HUES6 (cell line): Measurements from ENCODE around the gene CD1D.
"Not testable (repeated sequence)": the region's sequence is repeated elsewhere in the genome, so short reads cannot be mapped to it uniquely, and the experiment has no call there.

Experiments
- H3K27ac ChIP-seq: 2 replicates; pipeline ENCODE4 v1.7.0; 2013; ENCODE audit warnings: low read depth, mild to moderate bottlenecking, low read length, inconsistent platforms
- H3K27me3 ChIP-seq: 2 replicates; pipeline ENCODE4 v1.6.1; 2013; ENCODE audit warnings: low read length; ENCODE audit not compliant: control insufficient read depth, insufficient read depth
- H3K36me3 ChIP-seq: 2 replicates; pipeline ENCODE4 v1.6.1; 2013; ENCODE audit warnings: low read length; ENCODE audit not compliant: control insufficient read depth, insufficient read depth
- H3K4me1 ChIP-seq: 2 replicates; pipeline ENCODE4 v1.6.1; 2013; ENCODE audit warnings: low read length; ENCODE audit not compliant: control insufficient read depth, insufficient read depth
- H3K4me3 ChIP-seq: 2 replicates; pipeline ENCODE4 v1.5.1; 2013; ENCODE audit warnings: low read depth, low read length
- H3K9ac ChIP-seq: one replicate; pipeline ENCODE4 v1.6.1; 2013; ENCODE audit warnings: mild to moderate bottlenecking, low read length
- H3K9me3 ChIP-seq: 2 replicates; pipeline ENCODE4 v1.6.1; 2013; ENCODE audit warnings: low read depth, low read length; ENCODE audit not compliant: control insufficient read depth, insufficient read depth

Gene CD1D

DNA sequence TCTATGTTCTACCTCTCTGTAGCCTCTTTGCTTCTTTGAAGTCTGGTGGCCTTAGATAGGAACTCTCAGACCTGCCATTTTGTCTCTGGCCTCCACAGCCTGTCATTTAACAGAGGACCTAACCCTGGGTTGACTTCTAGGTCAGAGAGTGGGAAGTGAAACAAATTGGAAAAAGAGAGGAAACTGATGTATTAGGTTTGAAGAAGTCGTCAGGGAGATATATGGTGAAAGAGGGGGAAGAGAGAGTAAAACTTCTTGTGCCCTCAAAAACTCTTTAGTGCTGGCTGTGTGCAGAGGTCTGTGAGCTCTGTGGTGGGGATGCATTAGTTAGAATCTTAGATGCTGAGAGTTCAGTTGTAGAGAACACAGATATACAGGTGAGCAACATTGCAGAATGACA lies 30.2 kb upstream of the CD1D start:
- Histone ChIP-seq H3K9ac (no peak overlapping the region), H3K4me3 (no peak overlapping the region)

DNA sequence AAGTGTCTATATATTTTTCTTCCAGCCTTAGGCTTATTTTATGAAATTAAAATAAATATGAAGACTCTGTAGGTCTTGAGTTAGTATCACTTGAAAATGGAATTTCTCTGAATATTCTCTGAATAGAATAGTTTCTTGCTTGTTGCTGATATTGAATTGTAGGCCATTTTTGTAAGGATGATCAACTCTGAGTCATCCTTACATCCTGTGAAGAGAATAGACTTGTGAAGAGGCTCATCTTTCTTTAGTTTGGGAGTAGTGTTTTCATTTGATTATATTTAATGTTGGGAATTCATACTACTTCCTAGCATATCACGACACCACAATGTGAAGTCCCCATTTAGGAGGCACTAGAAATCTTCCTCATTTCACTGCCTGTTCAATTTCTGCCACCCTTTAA lies 27.5 kb upstream of the CD1D start:
- 0 out of 2 replicates have a peak, but pooled peaks cover 4% of the 10 kb centered on the region for H3K27me3 ChIP-seq
- no peaks in the 10 kb centered on the region for H3K36me3 ChIP-seq
- no peaks in the 10 kb centered on the region for H3K9me3 ChIP-seq
- H3K9ac ChIP-seq, result no peak overlapping the region
- H3K4me3 ChIP-seq, result no peak overlapping the region
- H3K27ac ChIP-seq, result no peak overlapping the region
- peaks cover 12% of the 10 kb centered on the region for H3K4me1 ChIP-seq

More for the DNA sequence above, 30.2 kb upstream of the CD1D start:
- H3K9me3 ChIP-seq, result no peaks in the 10 kb centered on the region
- peaks cover 12% of the 10 kb centered on the region for H3K4me1 ChIP-seq
- H3K36me3 ChIP-seq, result no peaks in the 10 kb centered on the region
- no peak overlapping the region for H3K27ac ChIP-seq
- H3K27me3 ChIP-seq, result 0 out of 2 replicates have a peak, but pooled peaks cover 10% of the 10 kb centered on the region

DNA sequence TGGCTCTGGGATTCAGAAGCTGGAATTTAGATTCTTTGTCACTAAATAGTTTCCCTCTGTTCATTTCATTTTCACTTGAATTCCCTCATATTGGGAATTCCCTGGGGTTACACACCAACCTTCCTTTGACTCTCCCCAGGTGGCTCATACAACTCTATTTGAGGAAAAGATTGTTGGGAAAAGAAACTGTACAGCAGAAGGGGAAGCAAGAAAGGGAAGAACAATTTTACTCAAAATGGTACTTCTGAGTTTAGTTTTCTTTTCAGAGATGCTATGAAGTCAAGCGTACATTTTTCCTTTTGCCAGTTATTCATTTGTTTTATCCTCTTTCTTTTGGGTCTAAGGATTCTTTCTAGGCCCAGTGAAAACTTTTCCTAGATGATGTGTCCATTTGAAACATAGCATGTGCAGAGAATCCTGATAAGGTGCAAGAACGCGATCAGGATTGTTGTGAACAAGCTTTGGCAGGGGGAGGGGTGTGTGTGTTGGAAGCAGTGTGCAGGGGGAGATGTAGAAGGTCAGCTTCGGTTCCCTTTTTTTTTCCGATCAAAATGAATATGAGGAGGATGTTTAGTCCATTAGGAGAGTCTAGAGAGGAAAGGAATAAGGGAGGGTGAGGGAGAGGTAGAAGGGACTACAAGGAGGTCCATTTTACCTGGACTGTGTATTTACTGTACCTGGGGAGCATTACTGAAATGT lies 26.8 kb upstream of the CD1D start:
- no peaks in the 10 kb centered on the region for H3K9me3 ChIP-seq
- 0 out of 2 replicates have a peak, but pooled peaks cover 4% of the 10 kb centered on the region for H3K27me3 ChIP-seq
- peaks cover 12% of the 10 kb centered on the region for H3K4me1 ChIP-seq
- no peaks in the 10 kb centered on the region for H3K36me3 ChIP-seq
- H3K9ac ChIP-seq, result no peak overlapping the region
- no peak overlapping the region for H3K27ac ChIP-seq
- H3K4me3 ChIP-seq, result no peak overlapping the region

DNA sequence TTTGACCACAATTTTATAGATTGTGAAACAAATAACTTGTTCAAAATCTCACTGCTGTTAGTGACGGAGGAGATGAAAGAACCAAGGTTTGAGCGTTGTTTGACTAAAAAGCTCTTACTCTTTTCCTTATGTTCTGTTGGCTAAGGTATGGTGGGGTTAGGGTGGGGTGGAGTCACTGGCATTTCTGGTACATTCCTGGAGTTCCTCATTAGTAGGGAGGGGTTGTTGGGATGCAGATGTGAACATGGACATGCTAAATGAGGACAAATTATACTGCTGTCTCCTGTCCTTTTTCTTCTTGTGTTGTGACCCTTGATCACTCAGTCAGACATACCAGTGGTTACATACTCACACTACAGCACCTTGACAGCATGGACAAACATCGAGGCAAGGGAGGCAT lies 26.2 kb upstream of the CD1D start:
- no peak overlapping the region for H3K4me3 ChIP-seq
- no peak overlapping the region for H3K27ac ChIP-seq
- H3K27me3 ChIP-seq, result 0 out of 2 replicates have a peak, but pooled peaks cover 4% of the 10 kb centered on the region
- H3K9ac ChIP-seq, result no peak overlapping the region
- H3K4me1 ChIP-seq, result peaks cover 8% of the 10 kb centered on the region; the same call in 1 of the 2 replicates
- no peaks in the 10 kb centered on the region for H3K9me3 ChIP-seq
- H3K36me3 ChIP-seq, result no peaks in the 10 kb centered on the region

DNA sequence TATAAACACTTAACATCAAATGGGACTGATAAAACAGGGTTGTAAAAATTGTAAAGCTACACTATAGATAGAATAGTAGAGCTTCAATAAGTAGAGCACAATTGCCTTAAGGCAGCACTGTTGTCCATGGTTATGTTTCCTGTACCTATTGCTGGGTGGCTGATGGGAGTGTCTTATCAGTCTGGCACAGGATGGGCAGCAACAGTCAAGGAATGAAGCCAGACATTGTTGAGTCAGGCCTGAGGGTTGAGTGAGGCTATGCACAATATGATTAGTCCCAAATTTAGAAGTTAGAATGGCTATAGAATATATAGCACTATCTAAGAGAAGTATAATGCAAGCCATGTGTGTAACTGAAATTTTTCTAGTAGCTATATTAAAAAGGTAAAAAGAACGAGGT lies 25.0 kb upstream of the CD1D start:
- Histone ChIP-seq H3K36me3 (no peaks in the 10 kb centered on the region), H3K9ac (no peak overlapping the region), H3K27me3 (0 out of 2 replicates have a peak, but pooled peaks cover 4% of the 10 kb centered on the region), H3K9me3 (no peaks in the 10 kb centered on the region), H3K4me1 (peaks cover 8% of the 10 kb centered on the region; the same call in 1 of the 2 replicates), H3K4me3 (no peak overlapping the region), H3K27ac (no peak overlapping the region)

DNA sequence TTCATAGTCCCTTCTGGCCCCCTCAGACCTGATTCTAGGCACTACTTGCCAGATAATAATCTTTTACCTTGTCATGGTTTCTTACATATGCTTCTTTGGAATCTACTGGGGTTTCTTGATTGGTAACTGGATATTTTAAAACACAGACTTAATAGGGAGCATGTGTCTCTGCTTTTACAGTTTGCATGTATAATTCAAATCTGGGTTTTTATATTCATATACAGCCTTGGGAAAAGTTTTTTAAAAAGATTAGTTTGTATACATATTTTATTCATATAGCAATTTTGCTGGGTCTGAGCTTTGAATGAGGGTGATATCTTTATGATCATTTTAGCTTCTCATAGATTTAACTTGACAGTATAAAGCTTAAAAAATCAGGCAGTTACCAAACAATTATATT lies 21.1 kb upstream of the CD1D start:
- Histone ChIP-seq H3K36me3 (no peaks in the 10 kb centered on the region), H3K27ac (no peak overlapping the region), H3K27me3 (no peaks in the 10 kb centered on the region), H3K9me3 (no peaks in the 10 kb centered on the region), H3K4me3 (no peak overlapping the region), H3K9ac (no peak overlapping the region), H3K4me1 (peaks cover 2% of the 10 kb centered on the region; the same call in 1 of the 2 replicates)

DNA sequence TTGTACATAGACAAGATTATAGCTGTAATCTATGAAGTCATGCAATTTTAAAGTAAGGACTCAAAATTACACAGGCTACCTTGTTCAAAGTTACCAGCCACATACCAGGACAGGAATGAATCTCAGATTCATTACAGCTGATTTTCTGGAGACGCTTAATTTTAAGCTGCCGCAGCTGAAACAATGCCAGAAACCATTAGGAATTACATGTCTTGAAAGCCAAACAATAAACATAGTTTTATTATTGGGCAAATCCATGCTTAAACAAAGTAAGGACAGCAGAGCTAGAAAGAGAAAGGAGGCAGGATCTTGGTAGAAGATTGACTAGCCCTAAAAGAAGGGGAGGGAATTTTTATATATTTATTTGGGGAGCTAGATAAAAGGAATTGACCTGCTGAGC lies 19.2 kb upstream of the CD1D start:
- Histone ChIP-seq H3K9me3 (peaks cover 3% of the 10 kb centered on the region; the same call in 1 of the 2 replicates), H3K27ac (no peak overlapping the region), H3K4me1 (no peaks in the 10 kb centered on the region), H3K27me3 (no peaks in the 10 kb centered on the region), H3K9ac (no peak overlapping the region), H3K4me3 (no peak overlapping the region), H3K36me3 (no peaks in the 10 kb centered on the region)

DNA sequence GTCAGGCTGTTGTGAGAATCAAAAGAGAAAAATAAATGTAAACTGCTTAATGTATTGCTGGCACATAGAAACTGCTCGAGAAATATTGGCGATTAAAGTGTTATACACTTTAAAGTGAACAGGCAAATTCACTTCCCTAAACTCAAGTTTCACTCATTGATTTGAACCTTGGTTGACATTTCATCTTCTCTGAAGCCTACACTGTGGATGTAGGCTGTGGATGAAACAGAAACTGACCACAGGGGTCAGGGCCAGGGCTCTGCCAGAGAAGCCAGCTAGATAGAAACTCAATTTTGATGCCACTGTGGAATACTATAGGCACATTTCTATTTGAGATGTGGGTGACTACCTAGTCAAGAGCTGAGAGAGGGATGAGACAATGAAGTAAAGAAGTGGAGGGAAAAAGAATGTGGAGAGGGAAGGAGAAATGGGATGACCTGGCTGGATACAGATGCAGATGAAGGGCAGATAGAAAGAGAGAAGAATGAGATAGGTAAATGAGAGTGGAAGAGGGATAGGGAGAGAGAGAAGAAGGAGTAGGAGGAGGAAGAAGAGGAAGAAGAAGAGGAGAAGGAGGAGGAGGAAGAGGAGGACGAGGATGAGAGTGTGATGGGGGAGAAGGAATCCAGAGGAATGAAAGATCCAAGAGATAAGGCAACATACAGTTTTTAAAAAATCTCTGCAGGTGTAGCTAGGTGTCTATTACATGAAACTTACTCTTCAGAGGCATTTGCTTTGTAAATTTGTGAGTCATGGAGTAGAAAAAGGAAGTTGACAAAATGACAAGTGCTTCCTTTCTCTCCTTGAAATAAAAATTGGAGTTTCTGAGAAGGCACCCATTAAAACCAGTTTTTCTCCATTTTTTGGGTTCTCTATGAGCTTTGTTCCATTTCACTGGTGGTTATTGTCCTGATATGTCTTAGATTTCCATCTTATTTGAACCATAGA lies 17.4 kb upstream of the CD1D start:
- no peaks in the 10 kb centered on the region for H3K4me1 ChIP-seq
- H3K9me3 ChIP-seq, result peaks cover 3% of the 10 kb centered on the region; the same call in 1 of the 2 replicates
- H3K4me3 ChIP-seq, result no peak overlapping the region
- no peaks in the 10 kb centered on the region for H3K27me3 ChIP-seq
- no peak overlapping the region for H3K27ac ChIP-seq
- H3K36me3 ChIP-seq, result no peaks in the 10 kb centered on the region
- H3K9ac ChIP-seq, result no peak overlapping the region

DNA sequence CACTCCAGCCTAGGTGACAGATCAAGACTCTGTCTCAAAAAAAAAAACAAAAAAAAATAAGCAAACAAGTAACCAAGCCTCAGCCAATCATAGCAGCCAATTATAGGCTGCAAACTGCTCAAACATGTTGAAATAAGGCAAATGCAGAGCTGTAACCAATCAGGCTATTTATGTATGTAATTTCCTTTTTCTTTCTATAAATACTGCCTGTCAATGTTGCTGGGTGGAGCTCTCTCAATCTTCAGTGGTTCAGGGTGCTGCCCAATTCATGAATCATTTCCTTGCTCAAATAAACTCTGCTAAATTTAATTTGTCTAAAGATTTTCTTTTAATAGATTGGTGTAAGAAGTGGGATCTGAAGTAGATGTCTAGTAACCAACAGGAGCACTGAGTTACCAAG lies 11.6 kb upstream of the CD1D start:
- H3K4me1 ChIP-seq, result no peaks in the 10 kb centered on the region
- no peak overlapping the region for H3K9ac ChIP-seq
- no peaks in the 10 kb centered on the region for H3K36me3 ChIP-seq
- no peak overlapping the region for H3K4me3 ChIP-seq
- peaks cover 3% of the 10 kb centered on the region; the same call in 1 of the 2 replicates for H3K9me3 ChIP-seq
- no peaks in the 10 kb centered on the region for H3K27me3 ChIP-seq
- no peak overlapping the region for H3K27ac ChIP-seq

DNA sequence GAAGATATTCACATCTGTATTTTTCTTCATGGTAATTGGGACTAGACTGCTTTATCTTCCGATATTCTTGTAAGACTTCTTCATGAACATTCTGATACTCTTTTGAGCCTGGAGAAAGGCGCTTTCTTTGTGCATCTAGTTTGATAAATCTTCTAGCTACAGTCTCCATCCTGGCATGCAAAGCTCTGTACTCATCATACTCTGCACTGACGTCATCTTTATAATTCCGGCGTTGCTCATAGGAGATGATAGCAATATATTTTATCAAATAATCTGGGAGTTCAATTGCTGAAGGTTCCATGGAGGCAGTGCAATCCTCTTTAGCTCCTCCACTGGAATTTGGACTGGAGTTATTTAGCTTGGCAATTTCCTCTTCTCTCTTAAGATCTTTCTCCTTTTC lies 4.8 kb upstream of the CD1D start:
- peaks cover 20% of the 10 kb centered on the region for H3K4me1 ChIP-seq
- not testable (repeated sequence) for H3K36me3 ChIP-seq, H3K27ac ChIP-seq, H3K4me3 ChIP-seq, H3K9ac ChIP-seq, H3K9me3 ChIP-seq
- H3K27me3 ChIP-seq, result peaks cover 50% of the 10 kb centered on the region

DNA sequence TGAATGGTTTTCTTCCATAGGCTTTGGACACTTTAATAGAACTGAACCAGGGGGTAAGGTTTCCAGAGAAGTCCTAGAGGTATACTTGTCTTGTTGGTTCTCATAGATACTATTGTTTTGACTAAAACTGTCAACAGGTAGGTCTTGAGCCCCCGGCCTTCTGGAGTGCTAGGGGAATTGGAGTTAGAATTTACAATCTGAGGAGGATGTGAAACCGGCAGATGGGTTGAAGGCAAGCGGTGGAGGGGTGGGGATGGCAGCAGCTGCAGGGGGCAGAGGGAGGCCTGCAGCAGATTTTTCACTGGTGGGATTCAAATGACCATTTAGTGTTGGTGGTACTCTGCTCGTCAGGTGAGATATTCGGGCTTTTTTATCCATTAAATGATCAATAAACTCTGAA lies 4.3 kb upstream of the CD1D start:
- H3K9ac ChIP-seq, result no peak overlapping the region
- no peaks in the 10 kb centered on the region for H3K9me3 ChIP-seq
- peaks cover 55% of the 10 kb centered on the region for H3K27me3 ChIP-seq
- H3K36me3 ChIP-seq, result no peaks in the 10 kb centered on the region
- peaks cover 21% of the 10 kb centered on the region for H3K4me1 ChIP-seq
- H3K4me3 ChIP-seq, result no peak overlapping the region
- H3K27ac ChIP-seq, result no peak overlapping the region
